ENCODE measurements around the gene TAP2. TPM values are rescaled to one million over a fixed set of nuclear protein-coding genes. Genes with fewer than 3 reads are reported as not detected.

TAP2 gene
- total RNA-seq, 1 experiment from 2014 or later = 59.9 TPM

GRCh38 chr6:32851025-32851424, 12.5 kb upstream of the TAP2 start:
- no peak for TF ChIP-seq CTCF (IDR thresholded peaks at IDR 0.05 in 2 of 3, conservative IDR thresholded peaks at IDR 0.05 in 1 of 3; ENCODE audit: borderline replicate concordance in 1 of 3, insufficient read depth in 1 of 3, low read depth in 2 of 3, low read length in 2 of 3)
- TF ChIP-seq FOSL1 (IDR thresholded peaks at IDR 0.05; ENCODE audit: low read depth) = no peak
- no peak for TF ChIP-seq EZH2phosphoT487 (IDR thresholded peaks at IDR 0.05; ENCODE audit: borderline replicate concordance)
- TF ChIP-seq EZH2 (IDR thresholded peaks at IDR 0.05) = no peak
- Histone ChIP-seq H3K4me1 (ENCODE audit: control insufficient read depth in 1 of 2, insufficient read depth in 2 of 2, low read length in 2 of 2) (peaks cover 8 to 17% of the 10 kb centered on the region in 2 experiments; a peak in 3 of 4 replicates), H3K4me3 (replicated peaks in 1 of 2; ENCODE audit: low read depth in 1 of 2, low read length in 2 of 2) (no peak overlapping the region), H3K9me3 (ENCODE audit: control insufficient read depth in 1 of 2, insufficient read depth in 1 of 2, low read depth in 1 of 2, low read length in 2 of 2) (no peaks in the 10 kb centered on the region), H3K79me2 (ENCODE audit: insufficient read depth, low read length) (no peaks in the 10 kb centered on the region), H3K27me3 (ENCODE audit: insufficient read depth, low read length) (no peaks in the 10 kb centered on the region), H2AFZ (ENCODE audit: low read depth, low read length, poor library complexity, severe bottlenecking) (no peak overlapping the region), H3K27ac (ENCODE audit: low read depth, low read length) (no peak overlapping the region), H3K36me3 (ENCODE audit: control insufficient read depth in 1 of 2, insufficient read depth in 2 of 2, low read length in 2 of 2) (no peaks in the 10 kb centered on the region; a peak in 1 of 4 replicates), H4K20me1 (ENCODE audit: insufficient read depth) (no peaks in the 10 kb centered on the region), H3K4me2 (ENCODE audit: low read length) (no peak overlapping the region), H3K9me2 (ENCODE audit: insufficient read depth) (no peaks in the 10 kb centered on the region), H3K9ac (ENCODE audit: low read length) (no peak overlapping the region)
- no peak for DNase-seq (ENCODE audit: low read depth, low spot score)
- CTCF ChIA-PET = interaction anchor here (1.5 to 2.0 kb wide), 2 partner anchors 10 to 13 kb away, joined by 8 to 9 read pairs; partner anchors contain the start of gene TAP2
- intact Hi-C loops (cut with micrococcal nuclease) = loop anchor here (1.0 kb wide), 1 partner anchor 9 kb away; no protein-coding TSS in a partner anchor
- POLR2A ChIA-PET = no interaction called here
- RAD21 ChIA-PET (ENCODE audit: low non-redundant PET in 1 of 2, low total read pairs in 2 of 2, uncharacterized antibody in 2 of 2, unreplicated experiment in 2 of 2) = no interaction called here
- BruUV-seq (replicated peaks) = no TSS peak
- no peak for ATAC-seq

GRCh38 chr6:32849126-32849525, 10.6 kb upstream of the TAP2 start:
- Histone ChIP-seq H4K20me1 (ENCODE audit: insufficient read depth) (no peaks in the 10 kb centered on the region), H2AFZ (ENCODE audit: low read depth, low read length, poor library complexity, severe bottlenecking) (no peak overlapping the region), H3K27me3 (ENCODE audit: insufficient read depth, low read length) (no peaks in the 10 kb centered on the region), H3K9me3 (ENCODE audit: control insufficient read depth in 1 of 2, insufficient read depth in 1 of 2, low read depth in 1 of 2, low read length in 2 of 2) (no peaks in the 10 kb centered on the region), H3K4me3 (replicated peaks in 1 of 2; ENCODE audit: low read depth in 1 of 2, low read length in 2 of 2) (no peak overlapping the region), H3K9me2 (ENCODE audit: insufficient read depth) (no peaks in the 10 kb centered on the region), H3K36me3 (ENCODE audit: control insufficient read depth in 1 of 2, insufficient read depth in 2 of 2, low read length in 2 of 2) (no peaks in the 10 kb centered on the region; a peak in 1 of 4 replicates), H3K9ac (ENCODE audit: low read length) (no peak overlapping the region), H3K4me2 (ENCODE audit: low read length) (no peak overlapping the region), H3K79me2 (ENCODE audit: insufficient read depth, low read length) (no peaks in the 10 kb centered on the region), H3K27ac (ENCODE audit: low read depth, low read length) (no peak overlapping the region), H3K4me1 (ENCODE audit: control insufficient read depth in 1 of 2, insufficient read depth in 2 of 2, low read length in 2 of 2) (peaks cover 13 to 20% of the 10 kb centered on the region in 2 experiments; a peak in 3 of 4 replicates)
- no peak for TF ChIP-seq MAX (IDR thresholded peaks at IDR 0.05)
- TF ChIP-seq TCF7L2 (IDR thresholded peaks at IDR 0.05; ENCODE audit: borderline replicate concordance, extremely low read depth, insufficient read depth, insufficient read length) = no peak
- TF ChIP-seq EZH2 (IDR thresholded peaks at IDR 0.05) = no peak
- TF ChIP-seq EGR1 (IDR thresholded peaks at IDR 0.05; ENCODE audit: low read depth) = no peak
- no peak for TF ChIP-seq ELF1 (IDR thresholded peaks at IDR 0.05; ENCODE audit: borderline replicate concordance, low read depth)
- no peak for TF ChIP-seq SRF (IDR thresholded peaks at IDR 0.05; ENCODE audit: low read depth)
- no peak for TF ChIP-seq SIN3A (IDR thresholded peaks at IDR 0.05; ENCODE audit: low read depth)
- no peak for TF ChIP-seq ATF3 (IDR thresholded peaks at IDR 0.05)
- TF ChIP-seq JUND (IDR thresholded peaks at IDR 0.05) = no peak
- TF ChIP-seq POLR2A (IDR thresholded peaks at IDR 0.05; ENCODE audit: borderline replicate concordance, extremely low read depth, insufficient read depth, insufficient read length) = no peak
- no peak for TF ChIP-seq ZFX (IDR thresholded peaks at IDR 0.05)
- no peak for TF ChIP-seq YY1 (IDR thresholded peaks at IDR 0.05; ENCODE audit: extremely low read depth, insufficient replicate concordance, low read depth, low read length)
- RAD21 ChIA-PET (ENCODE audit: low non-redundant PET in 1 of 2, low total read pairs in 2 of 2, uncharacterized antibody in 2 of 2, unreplicated experiment in 2 of 2) = no interaction called here
- intact Hi-C loops (cut with micrococcal nuclease) = no loop called here
- BruUV-seq (replicated peaks) = no TSS peak
- POLR2A ChIA-PET = no interaction called here
- CTCF ChIA-PET = no interaction called here
- DNase-seq (ENCODE audit: low read depth, low spot score) (no peak), ATAC-seq (no peak)

Data from HCT116 (cell line).